ENCODE data around the gene PARK7.

- TF ChIP-seq, protein P1, sequence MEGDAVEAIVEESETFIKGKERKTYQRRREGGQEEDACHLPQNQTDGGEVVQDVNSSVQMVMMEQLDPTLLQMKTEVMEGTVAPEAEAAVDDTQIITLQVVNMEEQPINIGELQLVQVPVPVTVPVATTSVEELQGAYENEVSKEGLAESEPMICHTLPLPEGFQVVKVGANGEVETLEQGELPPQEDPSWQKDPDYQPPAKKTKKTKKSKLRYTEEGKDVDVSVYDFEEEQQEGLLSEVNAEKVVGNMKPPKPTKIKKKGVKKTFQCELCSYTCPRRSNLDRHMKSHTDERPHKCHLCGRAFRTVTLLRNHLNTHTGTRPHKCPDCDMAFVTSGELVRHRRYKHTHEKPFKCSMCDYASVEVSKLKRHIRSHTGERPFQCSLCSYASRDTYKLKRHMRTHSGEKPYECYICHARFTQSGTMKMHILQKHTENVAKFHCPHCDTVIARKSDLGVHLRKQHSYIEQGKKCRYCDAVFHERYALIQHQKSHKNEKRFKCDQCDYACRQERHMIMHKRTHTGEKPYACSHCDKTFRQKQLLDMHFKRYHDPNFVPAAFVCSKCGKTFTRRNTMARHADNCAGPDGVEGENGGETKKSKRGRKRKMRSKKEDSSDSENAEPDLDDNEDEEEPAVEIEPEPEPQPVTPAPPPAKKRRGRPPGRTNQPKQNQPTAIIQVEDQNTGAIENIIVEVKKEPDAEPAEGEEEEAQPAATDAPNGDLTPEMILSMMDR (IDR thresholded peaks at IDR 0.05; ENCODE audit: insufficient read depth, low read length, poor library complexity, severe bottlenecking): no peak
- no peak for TF ChIP-seq EZH2phosphoT487 (conservative IDR thresholded peaks at IDR 0.05; ENCODE audit: low read length)
Observed at GRCh38 chr1:7994827-7995226, 33.3 kb downstream of the PARK7 start.

Data from SU-DHL-6 (cell line).